OCI-LY1 (cell line): ENCODE results near the gene DNAI7.

ENCODE experiments used
- H2AFZ ChIP-seq: fragments of 200-600 bp; sonication (generic), shearing (Covaris generic); 2 replicates; pipeline ENCODE4 v1.6.0; 2014; ENCODE audit warnings: antibody characterized with exemption, mild to moderate bottlenecking, low read length
- H3F3A ChIP-seq: fragments of 200-600 bp; sonication (generic), shearing (Covaris generic); 2 replicates; pipeline ENCODE4 v1.6.0; 2014; ENCODE audit warnings: mild to moderate bottlenecking, antibody characterized with exemption, low read length, moderate library complexity; ENCODE audit not compliant: insufficient read depth
- H3K27ac ChIP-seq: fragments of 200-600 bp; sonication (generic); 2 replicates; pipeline ENCODE4 v1.5.1; 2014; ENCODE audit warnings: low read length, mixed run types, mild to moderate bottlenecking, low read depth; ENCODE audit not compliant: poor library complexity, severe bottlenecking
- H3K27me3 ChIP-seq: fragments of 200-600 bp; sonication (generic); 2 replicates; pipeline ENCODE4 v1.6.0; 2014; ENCODE audit warnings: antibody characterized with exemption, mild to moderate bottlenecking, low read length, moderate library complexity; ENCODE audit not compliant: insufficient read depth
- H3K36me3 ChIP-seq: fragments of 200-600 bp; sonication (generic); 2 replicates; pipeline ENCODE4 v1.6.1; 2014; ENCODE audit warnings: mild to moderate bottlenecking, antibody characterized with exemption, low read length, moderate library complexity, mixed read lengths; ENCODE audit not compliant: insufficient read depth
- H3K4me1 ChIP-seq: fragments of 200-600 bp; sonication (generic); 2 replicates; pipeline ENCODE4 v1.5.1; 2014; ENCODE audit warnings: mild to moderate bottlenecking, low read length, moderate library complexity; ENCODE audit not compliant: insufficient read depth, severe bottlenecking
- H3K4me2 ChIP-seq: fragments of 200-600 bp; sonication (generic), shearing (Covaris generic); 2 replicates; pipeline ENCODE4 v1.6.1; 2014; ENCODE audit warnings: low read length
- H3K4me3 ChIP-seq: fragments of 200-600 bp; sonication (generic); 2 replicates; pipeline ENCODE4 v1.5.1; 2014; ENCODE audit warnings: low read length, low read depth, mild to moderate bottlenecking, mixed read lengths; ENCODE audit not compliant: poor library complexity, severe bottlenecking
- H3K79me2 ChIP-seq: fragments of 200-600 bp; shearing (Covaris generic); 2 replicates; pipeline ENCODE4 v1.6.1; 2016; ENCODE audit warnings: mixed run types, low read length, mixed read lengths; ENCODE audit not compliant: insufficient read depth
- H3K9ac ChIP-seq: fragments of 200-600 bp; sonication (generic), shearing (Covaris generic); 2 replicates; pipeline ENCODE4 v1.6.1; 2014; ENCODE audit warnings: mild to moderate bottlenecking, low read length, mixed read lengths
- H3K9me2 ChIP-seq: fragments of 200-600 bp; sonication (generic), shearing (Covaris generic); 2 replicates; pipeline ENCODE4 v1.6.1; 2014; ENCODE audit warnings: low read depth, mild to moderate bottlenecking, low read length, mixed read lengths
- H3K9me3 ChIP-seq: fragments of 200-600 bp; shearing (Covaris generic); 2 replicates; pipeline ENCODE4 v1.6.1; 2014; ENCODE audit warnings: low read length, mixed read lengths
- H4K20me1 ChIP-seq: fragments of 200-600 bp; sonication (generic), shearing (Covaris generic); 2 replicates; pipeline ENCODE4 v1.6.0; 2016; ENCODE audit warnings: mild to moderate bottlenecking, low read length; ENCODE audit not compliant: insufficient read depth
- CTCF ChIP-seq: fragments of 200-600 bp; sonication (generic), shearing (Covaris generic); IDR thresholded peaks from 2 replicates; pipeline ENCODE4 v1.5.1; 2017; ENCODE audit warnings: mild to moderate bottlenecking, antibody characterized with exemption, low read length, moderate library complexity, mixed read lengths
- EZH2 ChIP-seq: fragments of 200-600 bp; sonication (generic), shearing (Covaris generic); IDR thresholded peaks from 2 replicates; pipeline ENCODE4 v1.8.0; 2017; ENCODE audit warnings: borderline replicate concordance, mixed run types, mild to moderate bottlenecking, antibody characterized with exemption, low read length, moderate library complexity, mixed read lengths

DNAI7 gene

DNA sequence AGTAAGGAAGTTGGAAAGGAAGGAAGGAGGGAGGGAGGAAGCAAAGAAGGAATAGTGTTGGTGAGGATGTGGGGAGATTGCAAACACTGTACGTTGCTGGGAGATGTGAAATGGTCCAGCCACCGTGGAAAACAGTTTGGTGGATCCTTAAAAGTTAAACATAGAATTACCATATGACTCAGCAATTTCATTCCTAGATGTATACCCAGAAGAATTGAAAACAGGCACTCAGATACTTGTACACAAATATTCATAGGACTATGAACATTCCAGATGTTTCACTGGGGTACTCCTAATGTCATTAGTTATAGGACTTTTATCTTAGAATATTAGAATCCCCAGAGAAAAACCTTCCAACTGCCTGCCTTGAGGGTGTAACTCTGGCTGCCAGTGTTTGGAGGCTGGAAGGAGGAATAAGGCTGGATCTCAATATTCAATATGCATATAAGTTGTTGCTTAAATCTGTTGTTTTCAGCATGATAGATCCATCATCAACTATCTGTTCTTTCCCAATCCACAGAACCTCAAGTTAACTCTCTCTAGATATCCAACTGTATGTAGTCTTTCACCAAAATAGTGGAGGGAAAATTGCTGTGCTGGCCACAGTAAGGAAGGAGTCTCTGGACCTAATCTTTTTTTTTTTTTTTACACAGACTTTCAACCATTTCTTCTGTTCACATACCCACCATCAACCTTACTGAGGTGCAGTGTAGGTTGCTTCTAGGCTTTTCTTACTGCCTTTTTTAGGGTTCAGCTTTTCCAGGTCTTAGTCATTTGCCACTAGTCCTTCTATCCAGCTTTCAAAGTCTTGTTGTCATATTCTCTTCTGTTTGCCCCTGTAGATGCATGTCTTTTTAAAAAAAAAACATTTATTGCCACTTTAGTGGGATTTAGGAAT, 94.5 kb downstream of the DNAI7 start:
- no peaks in the 10 kb centered on the region for H3K79me2 ChIP-seq
- H3K9ac ChIP-seq: no peak overlapping the region
- H3K27me3 ChIP-seq: no peaks in the 10 kb centered on the region
- no peak overlapping the region for H2AFZ ChIP-seq
- H3K4me3 ChIP-seq: no peak overlapping the region
- H3K9me3 ChIP-seq: no peaks in the 10 kb centered on the region
- no peaks in the 10 kb centered on the region for H3K9me2 ChIP-seq
- H3K27ac ChIP-seq: peak overlapping the region; percentile 20
- no peaks in the 10 kb centered on the region for H4K20me1 ChIP-seq
- H3K4me1 ChIP-seq: no peaks in the 10 kb centered on the region
- TF ChIP-seq CTCF (no peak), EZH2 (no peak)
- H3K36me3 ChIP-seq: peaks cover 98% of the 10 kb centered on the region
- no peak overlapping the region for H3K4me2 ChIP-seq
- peaks cover 23% of the 10 kb centered on the region; the same call in 1 of the 2 replicates for H3F3A ChIP-seq

DNA sequence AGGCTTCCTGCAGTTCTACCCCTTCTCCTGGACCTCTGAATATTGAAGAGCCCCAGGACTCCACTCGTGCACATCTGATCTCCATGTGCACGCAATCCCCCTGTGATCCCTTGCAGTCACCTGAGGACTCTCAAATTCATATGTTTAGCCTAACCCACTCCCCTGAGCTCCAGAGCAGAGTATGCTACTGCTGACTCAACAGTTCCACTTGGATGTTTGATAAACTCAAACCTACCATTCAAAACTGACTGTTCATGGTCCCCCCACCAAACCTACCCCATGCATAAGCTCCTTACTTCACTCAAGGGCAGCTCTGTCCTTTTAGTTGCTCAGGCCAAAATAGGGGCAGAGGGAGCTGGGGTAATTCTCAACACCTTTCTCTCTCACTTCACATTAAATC, 96.0 kb downstream of the DNAI7 start:
- H3K9me3 ChIP-seq: 0 out of 2 replicates have a peak, but pooled peaks cover 1% of the 10 kb centered on the region
- H3K4me1 ChIP-seq: no peaks in the 10 kb centered on the region
- peaks cover 18% of the 10 kb centered on the region; the same call in 1 of the 2 replicates for H3F3A ChIP-seq
- 0 out of 2 replicates have a peak, but pooled peaks cover 2% of the 10 kb centered on the region for H3K79me2 ChIP-seq
- no peak for TF ChIP-seq EZH2
- no peak for TF ChIP-seq CTCF
- no peaks in the 10 kb centered on the region for H3K9me2 ChIP-seq
- H4K20me1 ChIP-seq: no peaks in the 10 kb centered on the region
- no peak overlapping the region for H2AFZ ChIP-seq
- no peak overlapping the region for H3K9ac ChIP-seq
- H3K27ac ChIP-seq: no peak overlapping the region
- peaks cover 99% of the 10 kb centered on the region for H3K36me3 ChIP-seq
- no peak overlapping the region for H3K4me3 ChIP-seq
- H3K4me2 ChIP-seq: no peak overlapping the region
- H3K27me3 ChIP-seq: no peaks in the 10 kb centered on the region

GRCh38 chr12:25089738-25090137, 105.2 kb downstream of the DNAI7 start:
- H3K9me2 ChIP-seq: no peaks in the 10 kb centered on the region
- H3K79me2 ChIP-seq: peaks cover 9% of the 10 kb centered on the region; the same call in 1 of the 2 replicates
- TF ChIP-seq EZH2 (no peak), CTCF (no peak)
- no peak overlapping the region for H3K4me2 ChIP-seq
- 0 out of 2 replicates have a peak, but pooled peaks cover 6% of the 10 kb centered on the region for H3F3A ChIP-seq
- H3K9ac ChIP-seq: no peak overlapping the region
- no peak overlapping the region for H2AFZ ChIP-seq
- peak overlapping the region; percentile 45 for H3K27ac ChIP-seq
- no peaks in the 10 kb centered on the region for H4K20me1 ChIP-seq
- H3K27me3 ChIP-seq: no peaks in the 10 kb centered on the region
- peaks cover 9% of the 10 kb centered on the region; the same call in 1 of the 2 replicates for H3K9me3 ChIP-seq
- H3K4me1 ChIP-seq: peaks cover 13% of the 10 kb centered on the region
- H3K4me3 ChIP-seq: no peak overlapping the region
- peaks cover 98% of the 10 kb centered on the region for H3K36me3 ChIP-seq
